Thyroid gland (tissue), 4 donors: ENCODE data around the gene FYN.

Experiments used
- CTCF ChIP-seq, 6 experiments: fragments of 200-600 bp in 3 of 6; fragments of 450-650 bp in 3 of 6; sonication (generic) in 3 of 6; IDR thresholded peaks; one replicate each; pipeline ENCODE4 v1.5.1; 2016 to 2019; ENCODE audit warnings: antibody characterized with exemption in 6 of 6, mild to moderate bottlenecking in 2 of 6, inconsistent platforms in 1 of 6, moderate library complexity in 1 of 6
- POLR2A ChIP-seq, 2 donors: fragments of 450-650 bp; IDR thresholded peaks; one replicate each; pipeline ENCODE4 v1.6.1; 2017; ENCODE audit warnings: antibody characterized with exemption in 2 of 2, mild to moderate bottlenecking in 2 of 2, moderate library complexity in 1 of 2

GRCh38 chr6:111680015-111680712 is 193.1 kb downstream of the FYN start:
- TF ChIP-seq CTCF (IDR thresholded peaks at IDR 0.05) = no peak
- no peak for TF ChIP-seq POLR2A (IDR thresholded peaks at IDR 0.05)
